ENCODE data around the gene RNASET2.

RNASET2 gene

DNA sequence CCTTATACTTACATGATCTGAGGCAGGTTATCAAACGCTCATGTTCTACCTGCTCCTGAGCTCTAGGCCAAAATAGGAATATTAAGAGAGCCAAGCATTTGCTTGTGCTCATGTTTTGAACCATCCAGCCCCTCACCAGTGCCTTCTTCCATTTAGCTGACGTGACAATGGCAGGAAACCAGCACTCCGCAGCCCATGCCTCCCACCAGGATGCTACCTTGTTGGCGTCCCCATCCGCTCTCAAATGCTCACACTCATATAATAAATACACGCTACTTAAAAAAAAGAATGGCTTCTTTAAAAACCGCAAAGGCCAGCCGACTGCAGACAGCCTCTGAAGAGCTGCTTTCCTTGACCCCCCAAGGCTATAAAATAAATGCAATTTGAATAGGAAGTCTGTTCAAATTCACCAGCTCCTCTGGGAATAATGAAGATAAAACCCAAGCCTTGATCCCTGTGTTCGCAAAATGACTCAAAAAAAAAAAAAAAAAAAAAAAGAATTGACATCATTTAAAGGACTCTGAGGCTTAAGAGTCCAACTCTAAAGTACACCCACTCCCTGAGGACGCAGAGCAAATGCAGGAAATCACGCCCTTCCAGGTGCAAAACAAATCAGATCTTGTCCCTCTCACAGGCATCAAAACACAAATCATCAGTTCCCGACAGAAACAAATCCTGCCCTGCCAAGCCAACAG, 29.0 kb downstream of the RNASET2 start:
- H3K4me3 ChIP-seq (replicated peaks; ENCODE audit: low read depth, low read length): no peak overlapping the region
- TF ChIP-seq, protein P1, sequence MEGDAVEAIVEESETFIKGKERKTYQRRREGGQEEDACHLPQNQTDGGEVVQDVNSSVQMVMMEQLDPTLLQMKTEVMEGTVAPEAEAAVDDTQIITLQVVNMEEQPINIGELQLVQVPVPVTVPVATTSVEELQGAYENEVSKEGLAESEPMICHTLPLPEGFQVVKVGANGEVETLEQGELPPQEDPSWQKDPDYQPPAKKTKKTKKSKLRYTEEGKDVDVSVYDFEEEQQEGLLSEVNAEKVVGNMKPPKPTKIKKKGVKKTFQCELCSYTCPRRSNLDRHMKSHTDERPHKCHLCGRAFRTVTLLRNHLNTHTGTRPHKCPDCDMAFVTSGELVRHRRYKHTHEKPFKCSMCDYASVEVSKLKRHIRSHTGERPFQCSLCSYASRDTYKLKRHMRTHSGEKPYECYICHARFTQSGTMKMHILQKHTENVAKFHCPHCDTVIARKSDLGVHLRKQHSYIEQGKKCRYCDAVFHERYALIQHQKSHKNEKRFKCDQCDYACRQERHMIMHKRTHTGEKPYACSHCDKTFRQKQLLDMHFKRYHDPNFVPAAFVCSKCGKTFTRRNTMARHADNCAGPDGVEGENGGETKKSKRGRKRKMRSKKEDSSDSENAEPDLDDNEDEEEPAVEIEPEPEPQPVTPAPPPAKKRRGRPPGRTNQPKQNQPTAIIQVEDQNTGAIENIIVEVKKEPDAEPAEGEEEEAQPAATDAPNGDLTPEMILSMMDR (IDR thresholded peaks at IDR 0.05; ENCODE audit: low read length, missing control alignments): no peak
- DNase-seq (ENCODE audit: low read depth): no peak

DNA sequence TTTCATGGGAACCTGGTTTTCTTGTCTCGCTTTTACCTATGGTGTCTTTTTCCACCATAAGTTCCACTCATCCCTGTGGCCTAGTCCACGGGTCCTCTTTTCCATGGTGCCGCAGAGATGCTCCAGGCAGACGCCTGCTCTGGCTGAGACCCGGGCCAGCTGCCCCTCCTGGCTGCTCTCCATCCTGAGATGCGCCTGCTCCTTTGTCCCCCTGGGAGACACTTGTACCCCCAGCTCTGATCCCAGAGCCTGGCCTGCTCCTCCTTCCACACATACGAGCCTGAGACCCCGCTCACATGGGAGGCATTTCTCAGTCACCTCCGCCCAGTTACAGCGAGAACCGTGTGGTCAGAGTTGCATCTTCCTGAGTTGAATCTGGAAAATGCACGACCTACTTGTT, 29.6 kb downstream of the RNASET2 start:
- TF ChIP-seq, protein P1 (IDR thresholded peaks at IDR 0.05; ENCODE audit: low read length, missing control alignments): no peak
- no peak for DNase-seq (ENCODE audit: low read depth)
- no peak overlapping the region for H3K4me3 ChIP-seq (replicated peaks; ENCODE audit: low read depth, low read length)

DNA sequence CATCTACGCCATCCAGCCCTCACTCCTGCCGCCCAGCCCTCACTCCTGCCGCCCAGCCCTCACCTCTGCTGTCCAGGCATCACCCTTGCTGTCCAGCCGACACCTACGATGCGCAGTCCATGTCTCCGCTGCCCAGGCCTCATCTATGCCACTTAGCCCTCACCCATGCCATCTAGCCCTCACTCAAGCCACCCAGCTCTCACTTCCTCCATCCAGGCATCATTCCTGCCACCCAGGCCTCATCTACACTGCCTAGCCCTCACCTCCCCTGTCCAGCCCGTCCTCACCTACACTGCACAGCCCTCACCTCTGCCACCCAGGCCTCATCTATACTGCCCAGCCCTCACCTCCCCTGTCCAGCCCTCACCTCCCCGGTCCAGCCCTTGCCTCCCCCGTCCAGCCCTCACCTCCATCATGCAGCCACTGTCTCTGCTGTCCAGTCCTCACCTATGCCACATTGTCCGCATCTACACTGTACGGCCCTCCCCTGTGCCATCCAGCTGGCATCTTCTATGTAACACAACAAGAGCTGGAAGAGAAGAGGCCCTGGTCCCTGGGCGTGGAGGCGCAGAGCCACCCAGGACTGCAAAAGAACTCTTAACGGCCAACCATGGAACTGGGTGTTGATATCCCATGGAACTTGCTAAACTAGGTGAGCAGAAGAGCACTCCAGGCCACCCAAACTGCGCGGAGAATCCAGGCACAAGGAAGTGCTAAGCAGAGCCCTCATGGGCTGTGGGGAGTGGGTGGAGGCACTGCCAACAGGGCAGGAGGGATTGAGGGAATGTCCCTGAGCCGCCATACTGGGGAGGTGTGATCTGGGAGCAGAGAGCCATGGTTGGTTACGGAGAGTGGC, 31.0 kb downstream of the RNASET2 start:
- DNase-seq (ENCODE audit: low read depth): no peak
- no peak overlapping the region for H3K4me3 ChIP-seq (replicated peaks; ENCODE audit: low read depth, low read length)
- TF ChIP-seq, protein P1 (IDR thresholded peaks at IDR 0.05; ENCODE audit: low read length, missing control alignments): no peak

DNA sequence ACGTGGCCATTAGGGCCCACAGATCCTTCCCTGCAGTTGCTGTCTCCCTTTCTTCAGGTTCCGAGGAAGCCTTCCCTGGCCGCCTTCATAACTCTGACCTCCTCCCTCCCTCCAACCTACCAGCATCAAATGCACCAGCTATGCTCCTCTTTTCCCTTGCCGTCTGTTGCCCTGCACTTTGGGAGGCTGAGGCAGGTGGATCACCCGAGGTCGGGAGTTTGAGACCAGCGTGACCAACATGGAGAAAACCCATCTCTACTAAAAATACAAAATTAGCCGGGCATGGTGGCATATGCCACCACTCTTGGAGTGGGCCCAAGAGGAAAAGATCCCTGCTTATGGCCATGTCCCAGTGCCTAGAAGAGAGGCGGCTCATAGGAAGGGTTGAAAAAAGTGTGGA, 31.8 kb downstream of the RNASET2 start:
- no peak for DNase-seq (ENCODE audit: low read depth)
- no peak overlapping the region for H3K4me3 ChIP-seq (replicated peaks; ENCODE audit: low read depth, low read length)
- TF ChIP-seq, protein P1 (IDR thresholded peaks at IDR 0.05; ENCODE audit: low read length, missing control alignments): no peak

DNA sequence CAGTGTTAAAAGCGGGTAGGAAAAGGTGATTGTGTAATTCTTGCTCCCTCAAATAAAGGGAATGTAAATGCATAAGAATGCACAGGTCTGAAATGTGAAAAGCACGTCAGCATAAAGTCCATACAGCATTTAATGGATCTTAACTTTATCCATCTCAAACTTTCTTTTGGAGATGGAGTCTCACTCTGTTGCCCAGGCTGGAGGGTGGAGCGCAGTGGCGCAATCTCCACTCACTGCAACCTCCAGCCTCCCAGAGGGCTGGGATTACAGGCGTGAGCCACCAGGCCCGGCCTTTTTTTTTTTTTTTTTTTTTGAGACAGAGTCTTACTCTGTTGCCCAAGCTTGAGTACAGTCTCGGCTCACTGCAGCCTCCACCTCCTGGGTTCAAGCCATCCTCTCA, 33.4 kb downstream of the RNASET2 start:
- DNase-seq (ENCODE audit: low read depth): no peak
- no peak overlapping the region for H3K4me3 ChIP-seq (replicated peaks; ENCODE audit: low read depth, low read length)
- TF ChIP-seq, protein P1 (IDR thresholded peaks at IDR 0.05; ENCODE audit: low read length, missing control alignments): no peak

DNA sequence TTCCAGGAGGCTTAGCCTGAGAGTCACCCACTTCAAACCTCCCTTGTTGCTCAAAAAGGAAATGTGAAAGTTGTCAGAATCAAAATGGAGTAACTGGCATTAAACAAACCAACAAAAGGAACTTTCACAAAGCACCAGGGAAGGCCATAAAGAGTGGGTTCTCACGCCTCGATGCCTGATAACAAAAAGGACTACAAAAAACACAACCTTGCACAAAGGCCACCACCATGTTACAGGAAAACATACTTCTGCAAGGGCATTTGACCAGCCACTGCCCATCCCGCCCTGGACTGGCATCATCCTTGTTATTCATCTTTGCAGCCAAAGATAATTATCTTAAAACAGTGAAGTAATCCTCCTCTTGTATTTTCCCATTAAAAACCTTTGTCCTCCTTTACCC, 34.8 kb downstream of the RNASET2 start:
- TF ChIP-seq, protein P1 (IDR thresholded peaks at IDR 0.05; ENCODE audit: low read length, missing control alignments): no peak
- no peak overlapping the region for H3K4me3 ChIP-seq (replicated peaks; ENCODE audit: low read depth, low read length)
- no peak for DNase-seq (ENCODE audit: low read depth)

Data from fibroblast of pulmonary artery (primary cell).